CD4-positive, alpha-beta T cell treated with Interferon gamma for 1 hour (primary cell): ENCODE data around the gene PLXNB3.
"Not testable (repeated sequence)": the region's sequence is repeated elsewhere in the genome, so short reads cannot be mapped to it uniquely, and the experiment has no call there.

Experiments
- DNase-seq: peaks from one replicate; pipeline ENCODE4 v3.0.0-alpha.2; 2020

Gene PLXNB3

DNA sequence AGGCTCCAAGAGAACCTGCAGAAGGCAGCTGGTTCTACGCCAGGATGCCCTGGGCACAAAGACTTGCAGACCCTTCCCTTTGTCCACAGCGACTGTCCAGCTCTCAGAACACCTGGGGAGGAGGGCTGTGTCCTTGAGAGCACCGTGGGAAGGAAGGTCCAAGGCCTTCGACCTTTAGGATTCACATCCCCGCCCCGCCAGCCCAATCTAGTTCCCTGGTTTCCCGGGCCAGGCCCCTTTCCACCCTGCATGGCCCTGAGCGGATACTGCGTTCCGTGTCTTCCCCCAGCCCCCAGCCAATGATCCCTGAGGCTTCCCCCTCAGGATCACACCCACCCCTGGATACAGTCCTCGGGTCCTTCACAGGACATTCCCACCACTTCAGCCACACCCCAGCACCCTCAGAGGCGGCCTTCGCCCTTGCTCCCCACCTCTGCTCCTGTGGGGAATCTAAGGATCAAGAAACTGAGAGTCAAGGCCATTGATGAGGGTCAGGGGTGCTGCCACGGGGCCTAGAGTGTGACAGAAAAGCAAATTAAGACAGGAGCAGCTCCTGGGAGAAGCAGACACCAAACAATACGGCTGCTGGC is 30.3 kb upstream of the PLXNB3 start:
- DNase-seq = no peak

DNA sequence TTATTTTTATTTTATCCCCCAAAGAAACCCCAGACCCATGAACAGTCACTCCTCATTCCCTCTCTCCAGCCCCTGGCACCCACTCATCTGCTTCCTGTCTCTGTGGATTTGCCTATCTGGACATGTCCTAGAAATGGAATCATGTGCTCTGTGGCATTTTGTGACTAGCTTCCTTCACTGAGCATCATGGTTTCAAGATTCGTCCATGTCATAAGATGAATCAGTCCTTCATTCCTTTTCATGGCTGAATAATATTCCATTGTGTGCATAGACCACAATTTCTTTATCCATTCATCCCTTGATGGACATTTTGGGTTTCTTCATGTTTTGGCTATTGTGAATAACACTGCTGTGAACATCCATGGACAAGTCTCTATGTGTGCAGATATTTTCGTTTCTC is 29.2 kb upstream of the PLXNB3 start:
- DNase-seq = no peak

DNA sequence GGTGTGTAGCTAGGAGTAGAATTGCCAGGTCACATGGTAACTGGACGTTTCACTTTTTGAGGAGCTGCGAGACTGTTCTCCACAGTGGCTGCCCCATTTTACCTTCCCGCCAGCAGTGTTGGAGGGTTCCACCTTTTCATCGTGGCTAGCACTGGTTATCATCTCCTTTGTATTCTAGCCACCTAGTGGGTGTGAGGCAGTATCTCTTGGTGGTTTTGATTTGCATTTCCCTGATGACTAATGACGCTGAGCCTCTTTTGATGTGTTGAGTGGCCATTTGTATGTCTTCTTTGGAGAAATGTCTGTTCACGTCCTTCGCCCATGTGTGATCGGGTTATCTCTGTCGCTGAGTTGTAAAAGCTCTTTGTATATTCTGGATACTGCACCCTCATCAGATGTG is 28.8 kb upstream of the PLXNB3 start:
- no peak for DNase-seq

DNA sequence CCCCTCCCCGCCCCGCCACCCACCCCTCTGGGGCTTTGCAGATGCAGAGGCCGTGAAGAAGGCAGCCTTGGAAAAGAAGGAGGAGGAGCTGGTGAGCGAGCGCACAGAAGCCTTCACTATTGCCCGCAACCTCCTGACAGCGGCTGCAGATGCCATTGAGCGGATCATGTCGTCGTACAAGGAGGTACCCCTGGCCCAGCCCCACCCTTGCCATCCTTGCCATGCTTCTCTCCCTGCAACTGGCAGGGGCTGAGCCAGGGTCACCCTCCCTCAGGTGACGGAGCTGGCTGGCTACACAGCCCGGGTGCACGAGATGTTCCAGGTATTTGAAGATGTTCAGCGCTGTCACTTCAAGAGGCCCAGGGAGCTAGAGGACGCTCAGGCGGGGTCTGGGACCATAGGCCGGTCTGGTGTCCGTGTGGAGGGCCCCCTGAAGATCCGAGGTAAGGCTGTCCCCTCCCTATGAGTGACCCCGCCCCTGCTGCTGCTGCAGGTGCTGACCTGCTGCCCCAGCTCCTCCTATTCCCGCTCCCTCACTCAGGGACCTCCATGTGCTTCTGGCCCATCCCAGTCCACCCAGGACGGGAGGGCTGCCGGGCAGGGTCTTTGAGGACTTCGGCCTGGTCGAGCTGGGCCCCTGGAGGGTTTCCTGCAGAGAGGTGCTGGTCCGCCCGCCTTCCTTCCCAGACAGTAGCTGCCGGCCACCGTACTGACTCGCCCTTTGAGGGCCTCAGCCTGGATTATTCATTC is 27.8 kb upstream of the PLXNB3 start:
- no peak for DNase-seq

DNA sequence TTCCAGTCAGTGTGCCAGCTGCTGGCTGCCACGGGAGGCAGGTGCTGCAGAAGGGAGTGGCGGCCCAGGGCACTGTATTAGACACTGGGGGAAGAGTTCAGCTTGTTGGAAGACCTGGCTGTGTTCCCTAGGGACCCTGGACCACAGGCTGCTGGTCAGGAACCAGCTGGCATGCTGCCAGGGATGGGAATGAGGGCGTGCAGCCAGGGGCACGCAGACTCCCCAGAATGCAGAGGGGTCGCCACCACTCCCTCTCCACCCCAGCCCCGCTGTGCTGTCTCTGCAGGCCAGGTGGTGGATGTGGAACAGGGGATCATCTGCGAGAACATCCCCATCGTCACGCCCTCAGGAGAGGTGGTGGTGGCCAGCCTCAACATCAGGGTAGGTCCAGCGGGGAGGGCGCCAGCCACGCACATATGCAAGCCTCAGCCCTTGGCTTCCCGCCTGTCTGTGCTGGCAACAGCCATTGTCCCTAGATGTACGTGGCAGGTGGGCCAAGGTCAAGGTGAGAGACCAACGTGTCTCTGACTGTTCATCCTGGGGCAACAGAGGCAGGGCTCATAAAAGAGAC is 27.1 kb upstream of the PLXNB3 start:
- DNase-seq = no peak

DNA sequence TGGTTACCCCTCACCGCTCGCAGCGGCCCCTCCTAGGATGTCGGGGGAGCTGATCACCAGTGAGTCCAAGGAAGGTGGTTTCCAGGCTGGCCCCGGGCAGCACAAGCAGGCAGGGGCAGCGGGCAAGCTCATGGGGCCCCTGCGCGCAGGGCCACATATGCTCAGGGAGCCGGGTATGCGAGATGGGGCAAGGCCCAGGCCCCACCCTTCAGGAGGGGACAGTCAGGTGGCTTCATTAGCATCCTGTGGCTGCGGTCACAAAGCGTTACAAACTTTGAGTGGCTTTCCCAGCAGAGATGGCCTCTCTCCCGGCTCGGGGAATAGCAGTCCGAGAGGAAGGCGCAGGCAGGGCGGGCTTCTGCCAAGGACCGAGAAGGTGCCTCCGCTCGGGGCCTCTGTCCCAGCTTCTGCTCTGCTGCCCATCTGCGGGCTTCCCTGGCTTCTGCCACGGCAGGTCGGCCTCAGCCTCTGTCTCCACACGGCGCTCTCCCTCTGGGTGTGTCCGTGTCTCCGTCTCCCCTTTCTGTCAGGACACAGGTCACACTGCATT is 25.9 kb upstream of the PLXNB3 start:
- no peak for DNase-seq

DNA sequence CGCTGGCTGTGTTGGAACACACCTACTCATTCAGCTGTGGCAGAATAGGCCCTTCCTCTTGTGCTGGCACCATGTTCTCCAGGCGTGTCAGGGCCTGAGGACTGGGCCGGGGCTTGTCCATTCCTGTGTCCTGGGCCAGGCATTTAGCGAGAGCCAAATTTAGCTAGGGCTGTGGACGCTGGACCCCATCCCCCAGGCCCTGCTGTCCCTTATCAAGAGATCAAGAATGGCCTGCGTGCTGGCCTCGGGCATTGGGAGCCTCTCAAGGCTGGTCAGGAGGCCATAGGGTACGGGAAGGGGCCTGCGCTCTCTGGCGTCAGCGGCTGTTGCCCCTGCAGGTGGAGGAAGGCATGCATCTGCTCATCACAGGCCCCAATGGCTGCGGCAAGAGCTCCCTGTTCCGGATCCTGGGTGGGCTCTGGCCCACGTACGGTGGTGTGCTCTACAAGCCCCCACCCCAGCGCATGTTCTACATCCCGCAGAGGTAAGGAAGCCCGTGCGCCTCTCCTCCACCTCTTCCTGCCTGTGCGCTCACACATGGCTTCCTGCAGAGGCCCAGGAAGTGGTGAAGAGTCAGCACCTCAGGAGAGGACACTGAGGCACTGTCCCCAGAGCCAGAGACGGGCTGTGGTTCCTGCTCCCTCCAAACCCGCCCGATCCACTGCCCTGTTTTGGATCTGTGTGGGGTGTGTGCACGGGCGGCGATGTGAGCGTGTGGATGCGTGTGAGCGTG is 24.1 kb upstream of the PLXNB3 start:
- DNase-seq = no peak

DNA sequence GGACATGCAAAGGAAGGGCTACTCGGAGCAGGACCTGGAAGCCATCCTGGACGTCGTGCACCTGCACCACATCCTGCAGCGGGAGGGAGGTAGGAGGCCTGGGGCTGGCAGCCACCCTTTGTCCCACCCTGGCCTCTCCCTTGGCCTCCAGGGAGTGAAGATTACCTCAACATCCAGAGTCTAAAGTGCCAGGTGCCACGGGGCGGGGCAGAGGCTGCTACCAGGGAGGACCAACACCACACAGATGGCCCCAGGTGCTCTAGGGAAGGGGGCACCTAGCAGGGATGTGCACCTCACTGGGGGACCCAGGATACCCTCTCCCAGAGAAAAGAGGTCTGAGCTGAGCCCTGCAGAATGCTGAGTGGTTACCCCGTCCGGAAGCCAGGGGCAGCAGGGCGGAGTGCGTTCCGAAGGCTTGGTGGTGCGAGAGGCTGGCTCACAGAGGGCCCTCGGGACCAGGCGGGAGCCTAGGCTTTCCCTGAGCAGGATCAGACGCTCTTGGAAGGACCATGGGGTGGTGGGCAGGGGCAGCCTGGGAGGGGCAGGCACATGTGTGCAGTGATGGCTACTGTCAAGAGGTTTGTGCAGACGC is 23.3 kb upstream of the PLXNB3 start:
- no peak for DNase-seq

DNA sequence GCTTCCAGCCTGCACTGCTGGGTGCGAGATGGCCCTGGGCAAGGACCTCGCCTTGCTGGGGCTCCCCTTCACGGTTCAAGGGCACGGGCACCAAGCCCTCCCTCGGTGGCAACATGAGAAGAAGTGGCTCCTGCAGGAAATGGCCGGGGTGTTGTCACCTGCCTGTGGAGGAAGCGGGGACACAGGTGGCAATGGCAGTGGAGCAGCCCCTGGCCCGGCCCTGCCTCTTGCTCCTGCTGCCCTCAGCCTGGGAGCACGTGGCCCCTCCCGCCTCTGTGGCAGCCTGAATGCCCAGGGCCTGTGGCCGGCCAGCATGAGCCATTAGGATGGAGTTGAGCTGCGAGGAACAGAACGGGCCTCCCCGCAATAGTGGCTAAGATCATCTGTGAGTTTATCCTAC is 22.6 kb upstream of the PLXNB3 start:
- no peak for DNase-seq

DNA sequence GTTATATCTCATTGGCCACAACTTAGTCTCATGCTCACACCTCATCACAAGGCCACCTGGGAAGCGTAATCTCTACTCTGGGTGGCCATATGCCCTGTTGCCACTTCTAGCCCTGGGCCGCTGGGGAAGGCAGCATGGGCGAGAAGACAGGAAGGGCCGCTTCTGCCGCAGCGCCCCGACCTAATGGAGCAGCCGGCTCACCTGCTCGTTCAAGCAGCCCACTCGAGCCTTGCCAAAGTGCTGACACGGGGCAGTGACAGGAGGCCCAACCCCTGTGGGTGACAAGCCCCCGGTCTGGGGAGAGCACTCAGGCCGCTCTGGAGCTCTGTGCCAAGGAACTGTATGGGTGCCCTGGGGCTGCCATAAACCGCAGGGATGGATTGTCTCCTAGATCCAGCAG is 21.9 kb upstream of the PLXNB3 start:
- not testable (repeated sequence) for DNase-seq

DNA sequence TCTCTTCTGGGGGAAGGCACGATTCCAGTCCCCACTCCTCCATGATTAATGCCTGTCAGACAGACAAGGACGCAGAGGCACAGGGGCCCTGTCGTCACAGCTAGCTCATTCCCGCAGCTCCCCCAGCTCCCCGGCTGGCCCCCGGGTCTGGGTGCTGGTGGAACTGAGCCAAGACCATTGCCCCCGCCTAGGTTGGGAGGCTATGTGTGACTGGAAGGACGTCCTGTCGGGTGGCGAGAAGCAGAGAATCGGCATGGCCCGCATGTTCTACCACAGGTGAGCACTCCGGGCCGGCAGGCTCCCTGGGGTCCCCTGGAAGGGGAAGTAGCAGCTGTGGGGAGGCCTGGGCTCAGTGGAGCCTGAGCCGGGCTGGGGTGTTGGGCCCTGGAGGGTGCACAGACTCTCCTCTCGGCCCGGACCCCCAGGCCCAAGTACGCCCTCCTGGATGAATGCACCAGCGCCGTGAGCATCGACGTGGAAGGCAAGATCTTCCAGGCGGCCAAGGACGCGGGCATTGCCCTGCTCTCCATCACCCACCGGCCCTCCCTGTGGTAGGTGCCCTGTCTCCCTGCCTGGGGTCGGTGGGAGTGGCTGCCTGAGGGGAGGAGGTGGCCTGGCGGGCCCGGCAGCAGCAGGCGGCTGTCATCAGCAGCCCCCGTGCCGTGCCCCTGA is 21.1 kb upstream of the PLXNB3 start:
- not testable (repeated sequence) for DNase-seq

DNA sequence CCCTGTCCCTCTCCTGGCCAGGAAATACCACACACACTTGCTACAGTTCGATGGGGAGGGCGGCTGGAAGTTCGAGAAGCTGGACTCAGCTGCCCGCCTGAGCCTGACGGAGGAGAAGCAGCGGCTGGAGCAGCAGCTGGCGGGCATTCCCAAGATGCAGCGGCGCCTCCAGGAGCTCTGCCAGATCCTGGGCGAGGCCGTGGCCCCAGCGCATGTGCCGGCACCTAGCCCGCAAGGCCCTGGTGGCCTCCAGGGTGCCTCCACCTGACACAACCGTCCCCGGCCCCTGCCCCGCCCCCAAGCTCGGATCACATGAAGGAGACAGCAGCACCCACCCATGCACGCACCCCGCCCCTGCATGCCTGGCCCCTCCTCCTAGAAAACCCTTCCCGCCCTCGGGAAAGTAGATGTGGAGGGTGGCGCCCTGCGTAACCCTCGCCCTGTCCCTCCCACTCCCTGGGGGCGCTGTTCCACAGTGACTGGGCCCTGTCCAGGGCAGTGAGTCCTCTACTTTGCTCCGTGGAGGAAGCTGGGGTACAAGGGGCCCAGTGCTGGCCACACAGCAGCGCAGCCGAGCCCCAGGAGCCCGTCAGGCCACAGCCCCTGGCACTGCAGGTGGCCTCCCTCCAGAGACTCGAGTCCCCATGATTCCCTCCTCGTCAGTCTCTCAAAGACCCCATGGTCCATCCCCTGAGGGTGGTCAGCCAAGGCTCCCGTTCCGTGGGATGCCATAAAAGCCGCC is 20.4 kb upstream of the PLXNB3 start:
- not testable (repeated sequence) for DNase-seq

DNA sequence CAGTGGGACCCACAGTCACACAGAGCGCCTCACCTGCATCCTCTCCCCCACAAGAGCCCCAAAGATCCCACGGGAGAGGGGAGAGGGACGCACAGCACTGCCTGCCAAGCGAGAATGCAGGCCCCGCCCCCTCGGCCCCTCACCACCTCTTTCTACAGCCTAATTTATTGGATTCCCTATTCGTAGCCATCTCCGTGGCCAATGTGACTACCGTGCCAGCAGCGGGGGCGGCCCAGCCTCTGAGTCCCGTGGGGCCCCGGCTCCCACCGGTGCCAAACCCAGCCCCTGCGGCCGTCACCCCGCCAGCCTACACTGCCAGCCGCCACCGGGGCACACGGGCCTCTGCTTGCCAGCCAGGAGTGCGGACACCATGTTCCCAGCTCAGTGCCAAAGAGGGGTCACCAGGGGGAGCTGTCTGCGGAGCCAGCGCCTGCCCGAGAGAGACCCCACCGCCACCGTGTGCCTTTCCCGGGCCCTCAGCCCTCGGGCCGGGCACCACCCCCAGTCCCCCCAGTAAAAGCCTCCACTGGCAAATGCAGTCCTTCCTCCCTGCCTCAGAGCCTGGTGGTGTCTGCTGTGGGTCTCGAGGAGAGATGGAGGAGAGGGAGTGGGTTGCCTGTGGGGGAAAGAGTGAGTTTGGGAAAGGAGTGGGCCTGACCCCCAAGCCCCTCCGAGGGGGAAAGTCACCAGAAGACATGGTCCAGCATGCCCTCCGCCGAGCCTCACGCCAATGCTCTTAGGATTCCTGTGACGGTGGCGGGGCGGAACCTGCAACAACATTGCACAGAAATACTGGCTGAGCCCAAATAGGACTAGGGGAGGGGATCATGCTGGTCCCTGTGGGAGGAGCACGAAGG is 19.6 kb upstream of the PLXNB3 start:
- no peak for DNase-seq

DNA sequence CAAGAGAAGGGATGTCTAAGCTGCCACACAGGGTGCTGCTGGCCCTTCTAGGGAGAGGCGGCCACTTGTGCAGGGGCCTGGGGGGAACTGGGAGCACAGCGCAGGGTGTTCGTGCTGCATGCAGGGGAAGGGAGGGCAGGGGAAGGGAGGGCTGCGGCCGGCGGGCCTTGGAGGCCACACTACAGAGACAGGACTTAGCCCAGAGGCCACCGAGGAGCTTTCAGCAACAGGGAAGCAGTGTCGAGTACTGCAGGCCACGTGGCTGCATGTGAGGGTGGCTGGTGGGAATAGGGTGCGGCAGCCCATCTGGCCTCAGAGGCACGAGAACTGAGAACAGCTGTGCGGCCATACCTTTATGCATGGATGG is 19.0 kb upstream of the PLXNB3 start:
- DNase-seq = not testable (repeated sequence)

DNA sequence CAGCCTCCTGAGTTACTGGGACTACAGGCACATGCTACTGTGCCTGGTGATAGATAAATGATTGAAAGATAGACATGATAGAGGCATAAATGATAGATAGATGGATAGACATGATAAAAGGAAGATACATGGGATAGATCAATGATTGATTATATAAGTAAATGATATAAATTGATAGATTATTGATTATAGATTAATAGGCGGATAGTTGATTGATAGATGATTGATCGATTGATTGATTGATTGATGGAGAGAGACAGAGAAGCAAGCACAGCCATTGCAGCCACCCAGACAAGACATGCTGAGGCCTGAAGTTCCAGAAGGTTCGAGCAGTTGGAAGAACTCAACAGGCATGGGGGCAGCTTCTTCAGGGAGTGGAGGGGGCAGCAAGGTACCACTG is 17.7 kb upstream of the PLXNB3 start:
- no peak for DNase-seq

DNA sequence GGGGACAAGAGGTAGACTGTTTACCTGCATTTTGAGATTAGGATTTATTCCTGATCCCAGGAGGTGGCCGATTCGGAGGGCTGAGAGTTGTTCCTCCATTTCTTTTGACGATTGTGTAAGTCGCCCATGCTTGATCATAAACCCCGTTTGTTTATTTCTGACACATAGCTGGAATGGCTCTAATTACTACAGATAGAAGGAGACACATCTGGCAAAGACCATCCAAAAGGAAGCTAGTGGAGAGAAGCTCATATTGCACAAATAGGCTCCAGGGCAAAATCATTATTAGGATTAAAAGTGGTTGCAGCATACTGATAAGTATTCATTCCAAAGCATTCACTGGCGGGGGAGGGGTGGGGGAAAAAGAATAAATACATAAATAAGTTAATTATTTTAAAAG is 17.1 kb upstream of the PLXNB3 start:
- DNase-seq = not testable (repeated sequence)

DNA sequence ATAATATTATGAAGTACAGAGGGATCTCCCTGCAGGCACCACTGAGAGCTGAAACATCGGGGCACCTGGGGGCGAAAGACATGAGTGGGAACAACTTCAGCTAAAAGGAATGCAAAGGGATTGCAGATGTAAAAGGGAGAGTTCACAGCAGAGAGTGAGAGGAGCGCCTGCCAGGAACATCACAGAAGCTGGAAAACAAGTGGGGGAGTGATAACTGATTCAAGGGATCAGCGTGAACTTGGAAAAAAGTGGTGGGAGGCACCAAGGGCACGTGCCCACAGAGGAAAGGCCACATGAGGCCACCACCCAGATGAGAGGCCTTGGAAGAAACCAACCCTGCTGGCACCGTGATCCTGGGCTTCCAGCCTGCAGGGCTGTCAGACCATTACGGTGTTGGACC is 15.0 kb upstream of the PLXNB3 start:
- DNase-seq = not testable (repeated sequence)

DNA sequence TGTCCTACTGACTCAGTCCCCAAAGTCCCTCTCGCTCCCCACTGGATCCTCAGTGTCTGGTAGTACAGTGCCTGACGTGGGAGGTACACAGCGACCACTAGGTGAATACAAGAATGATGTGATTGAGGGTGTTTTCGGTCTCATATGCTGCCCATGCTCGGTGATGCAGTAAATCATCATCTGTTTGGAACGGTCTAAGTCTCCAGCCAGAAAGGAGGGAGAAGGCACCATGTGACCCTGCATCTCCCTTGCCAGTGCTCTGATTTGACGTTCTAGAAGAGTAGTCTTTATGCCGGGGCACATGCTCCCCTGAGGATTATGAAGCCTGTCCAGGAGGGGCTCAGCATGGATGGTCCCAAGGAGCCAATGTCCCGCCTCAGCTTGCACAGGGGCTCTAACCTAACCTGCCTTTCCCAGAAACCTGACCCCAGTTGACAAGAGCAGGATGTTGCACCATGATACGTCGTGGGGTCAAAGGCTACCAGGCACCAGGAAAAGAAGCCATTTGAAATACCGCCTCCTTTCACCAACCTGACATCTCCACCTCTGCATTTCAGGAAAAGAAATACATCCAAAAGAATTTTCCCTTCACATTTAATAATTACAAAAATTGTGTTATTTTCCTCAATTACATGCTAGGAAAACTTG is 13.8 kb upstream of the PLXNB3 start:
- DNase-seq = no peak

DNA sequence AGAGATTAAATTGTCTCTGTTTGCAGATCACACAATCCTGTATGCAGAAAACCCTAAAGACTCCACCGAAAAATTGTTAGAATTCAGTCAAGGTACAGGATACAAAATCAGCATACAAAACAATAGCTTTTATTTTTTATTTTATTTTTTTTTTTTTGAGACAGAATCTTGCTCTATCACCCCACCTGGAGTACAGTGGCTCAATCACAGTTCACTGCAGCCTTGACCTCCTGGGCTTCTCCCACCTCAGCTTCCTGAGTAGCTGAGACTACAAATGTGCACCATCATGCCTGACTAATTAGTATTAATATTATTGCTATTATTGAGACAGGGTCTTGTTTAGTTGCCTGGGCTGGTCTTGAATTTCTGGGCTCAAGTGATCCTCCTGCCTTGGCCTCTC is 8.9 kb upstream of the PLXNB3 start:
- no peak for DNase-seq

DNA sequence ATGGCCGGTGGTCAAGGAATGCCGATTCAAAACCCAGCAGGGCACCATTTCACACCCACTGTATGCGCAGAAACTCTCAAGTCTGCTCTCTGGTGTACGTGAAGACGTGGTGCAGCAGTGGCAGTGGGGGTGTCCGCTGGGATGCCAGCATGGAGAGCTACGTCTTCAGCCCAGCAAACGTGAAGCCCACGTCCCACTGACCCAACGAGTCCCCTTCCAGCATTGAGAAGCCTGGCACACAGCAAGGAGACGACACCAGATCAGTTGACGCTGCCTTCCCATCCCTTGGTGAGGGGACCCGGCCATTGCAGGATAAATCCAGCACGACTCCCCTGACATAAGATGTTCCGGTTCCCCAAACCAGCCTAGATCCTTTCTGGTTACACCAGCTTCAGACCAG is 2.2 kb upstream of the PLXNB3 start:
- no peak for DNase-seq
